ENCODE measurements around the gene PIGW. TPM values are rescaled to one million over a fixed set of nuclear protein-coding genes. Genes with fewer than 3 reads are reported as not detected.

PIGW gene
- total RNA-seq, 1 experiment from 2014 or later, result 78.9 TPM

DNA sequence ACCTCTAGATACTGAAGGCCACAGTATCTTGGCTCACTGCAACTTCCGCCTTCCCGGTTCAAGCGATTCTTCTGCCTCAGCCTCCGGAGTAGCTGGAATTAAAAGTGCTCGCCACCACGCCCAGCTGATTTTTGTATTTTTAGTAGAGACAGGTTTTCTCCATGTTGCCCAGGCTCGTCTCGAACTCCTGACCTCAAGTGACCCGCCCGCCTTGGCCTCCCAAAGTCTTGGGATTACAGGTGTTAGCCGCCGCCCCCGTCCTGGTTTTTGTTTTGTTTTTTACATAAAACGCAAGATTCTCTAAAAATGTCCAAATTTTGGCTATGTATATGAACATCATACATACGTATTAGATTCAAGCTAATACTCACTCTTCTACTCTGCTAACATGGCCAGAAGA is 8.0 kb downstream of the PIGW start:
- H3K4me3 Mint-ChIP-seq (ENCODE audit: low read depth, unreplicated experiment), result peak overlapping the region; percentile 97
- TF ChIP-seq, protein P1, sequence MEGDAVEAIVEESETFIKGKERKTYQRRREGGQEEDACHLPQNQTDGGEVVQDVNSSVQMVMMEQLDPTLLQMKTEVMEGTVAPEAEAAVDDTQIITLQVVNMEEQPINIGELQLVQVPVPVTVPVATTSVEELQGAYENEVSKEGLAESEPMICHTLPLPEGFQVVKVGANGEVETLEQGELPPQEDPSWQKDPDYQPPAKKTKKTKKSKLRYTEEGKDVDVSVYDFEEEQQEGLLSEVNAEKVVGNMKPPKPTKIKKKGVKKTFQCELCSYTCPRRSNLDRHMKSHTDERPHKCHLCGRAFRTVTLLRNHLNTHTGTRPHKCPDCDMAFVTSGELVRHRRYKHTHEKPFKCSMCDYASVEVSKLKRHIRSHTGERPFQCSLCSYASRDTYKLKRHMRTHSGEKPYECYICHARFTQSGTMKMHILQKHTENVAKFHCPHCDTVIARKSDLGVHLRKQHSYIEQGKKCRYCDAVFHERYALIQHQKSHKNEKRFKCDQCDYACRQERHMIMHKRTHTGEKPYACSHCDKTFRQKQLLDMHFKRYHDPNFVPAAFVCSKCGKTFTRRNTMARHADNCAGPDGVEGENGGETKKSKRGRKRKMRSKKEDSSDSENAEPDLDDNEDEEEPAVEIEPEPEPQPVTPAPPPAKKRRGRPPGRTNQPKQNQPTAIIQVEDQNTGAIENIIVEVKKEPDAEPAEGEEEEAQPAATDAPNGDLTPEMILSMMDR (IDR thresholded peaks at IDR 0.05; ENCODE audit: unreplicated experiment), result no peak
- CTCF ChIA-PET, result interaction anchor here (0.8 to 1.7 kb wide), 2 partner anchors 10 to 60 kb away, joined by 3 to 5 read pairs; no protein-coding TSS in a partner anchor
- DNase-seq, result no peak
- peaks cover 8% of the 10 kb centered on the region for H3K4me1 Mint-ChIP-seq (ENCODE audit: low read depth, unreplicated experiment)
- intact Hi-C loops (cut with micrococcal nuclease; ENCODE audit: unreplicated experiment), result no loop called here
- no peaks in the 10 kb centered on the region for H3K9me3 Mint-ChIP-seq (ENCODE audit: low read depth, unreplicated experiment)
- no peaks in the 10 kb centered on the region for H3K27me3 Mint-ChIP-seq (ENCODE audit: unreplicated experiment)
- H3K36me3 Mint-ChIP-seq (ENCODE audit: insufficient read depth, unreplicated experiment), result peaks cover 68% of the 10 kb centered on the region
- no peak overlapping the region for H3K27ac Mint-ChIP-seq (ENCODE audit: unreplicated experiment)
- no TSS peak for BruUV-seq (replicated peaks)

DNA sequence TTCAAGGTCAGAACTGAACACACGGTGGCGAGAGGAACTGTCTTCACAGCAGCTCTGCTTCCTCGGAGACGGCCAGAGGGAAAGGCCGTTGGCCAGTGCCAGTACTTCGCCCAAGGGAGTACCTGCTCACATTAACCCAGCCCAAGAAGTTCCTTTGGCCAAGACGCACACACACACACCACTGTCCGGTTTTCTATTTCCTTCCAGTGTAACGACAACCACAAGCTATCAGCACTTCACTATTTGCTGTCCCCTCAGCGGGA is 9.2 kb downstream of the PIGW start:
- no peak for DNase-seq
- Mint-ChIP-seq H3K9me3 (ENCODE audit: low read depth, unreplicated experiment) (no peaks in the 10 kb centered on the region), H3K4me1 (ENCODE audit: low read depth, unreplicated experiment) (peaks cover 20% of the 10 kb centered on the region), H3K27ac (ENCODE audit: unreplicated experiment) (peak overlapping the region; percentile 95), H3K36me3 (ENCODE audit: insufficient read depth, unreplicated experiment) (peaks cover 80% of the 10 kb centered on the region), H3K27me3 (ENCODE audit: unreplicated experiment) (no peaks in the 10 kb centered on the region), H3K4me3 (ENCODE audit: low read depth, unreplicated experiment) (peak overlapping the region; percentile 97)
- TF ChIP-seq, protein P1 (IDR thresholded peaks at IDR 0.05; ENCODE audit: unreplicated experiment), result no peak
- no TSS peak for BruUV-seq (replicated peaks)
- intact Hi-C loops (cut with micrococcal nuclease; ENCODE audit: unreplicated experiment), result loop anchor here (1.0 kb wide), 1 partner anchor 8 kb away; no protein-coding TSS in a partner anchor
- CTCF ChIA-PET, result interaction anchor here (0.5 to 4.3 kb wide), 4 partner anchors 9 to 545 kb away, joined by 3 to 58 read pairs (median 28); partner anchors contain the start of genes MRM1, MYO19 and PIGW

DNA sequence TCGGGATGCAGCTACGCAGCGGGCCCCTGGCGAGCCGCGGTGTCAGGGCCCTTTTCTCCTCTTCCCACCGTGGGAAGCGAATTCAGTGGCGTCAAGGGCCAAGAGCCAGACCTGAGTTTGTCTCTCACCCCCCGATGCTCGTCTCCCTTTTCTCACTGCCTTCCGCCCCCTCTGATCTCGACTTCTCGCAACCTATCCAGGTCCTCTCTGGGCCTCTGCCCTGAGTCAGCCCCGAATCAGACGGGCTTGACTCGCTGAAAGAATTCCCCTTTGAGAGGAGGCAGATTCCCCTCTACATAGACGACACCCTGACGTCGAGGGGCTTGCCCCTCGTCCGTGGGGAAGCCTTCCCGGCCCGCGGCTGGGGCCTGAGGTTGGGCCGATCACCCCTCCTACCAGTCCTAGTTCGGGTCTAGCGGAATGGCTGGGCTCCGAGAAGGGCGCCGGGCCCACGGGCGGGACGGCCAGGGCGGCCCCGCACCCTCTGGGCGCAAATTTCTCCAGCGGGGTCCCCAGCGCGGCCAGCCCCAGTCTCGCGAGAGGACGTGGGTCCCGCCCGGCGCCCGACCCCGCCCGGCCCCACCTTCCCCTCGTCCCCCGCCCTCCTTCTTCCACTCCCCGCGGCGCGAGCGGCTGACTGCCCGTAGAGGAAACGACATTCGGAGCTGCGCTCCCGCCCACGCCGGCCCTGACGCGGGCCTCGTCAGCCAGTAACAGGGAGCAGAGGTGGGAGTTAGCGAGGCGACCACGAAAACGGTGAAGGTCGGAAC is 9.7 kb downstream of the PIGW start, which contains the start of gene GGNBP2:
Gene GGNBP2 (plus strand): TSS at position 613 of the 770 bp plus-strand sequence. CDS start 806 bp downstream, outside the sequence.
- Mint-ChIP-seq H3K27me3 (ENCODE audit: unreplicated experiment) (no peaks in the 10 kb centered on the region), H3K36me3 (ENCODE audit: insufficient read depth, unreplicated experiment) (peaks cover 85% of the 10 kb centered on the region), H3K4me3 (ENCODE audit: low read depth, unreplicated experiment) (peak within 1 kb of the TSS; percentile 97), H3K27ac (ENCODE audit: unreplicated experiment) (peak within 1 kb of the TSS; percentile 95), H3K9me3 (ENCODE audit: low read depth, unreplicated experiment) (no peaks in the 10 kb centered on the region), H3K4me1 (ENCODE audit: low read depth, unreplicated experiment) (peaks cover 22% of the 10 kb centered on the region)
- TSS peak; percentile 73 for BruUV-seq (replicated peaks)
- DNase-seq, result peak; percentile 100
- CTCF ChIA-PET, result interaction anchor here (0.5 to 4.3 kb wide), 10 partner anchors 9 to 957 kb away, joined by 3 to 58 read pairs (median 5); partner anchors contain the start of genes MRM1, MYO19 and PIGW
- intact Hi-C loops (cut with micrococcal nuclease; ENCODE audit: unreplicated experiment), result loop anchor here (1.0 to 5.0 kb wide), 2 partner anchors 8 to 693 kb away; no protein-coding TSS in a partner anchor
- TF ChIP-seq, protein P1 (IDR thresholded peaks at IDR 0.05; ENCODE audit: unreplicated experiment), result no peak

DNA sequence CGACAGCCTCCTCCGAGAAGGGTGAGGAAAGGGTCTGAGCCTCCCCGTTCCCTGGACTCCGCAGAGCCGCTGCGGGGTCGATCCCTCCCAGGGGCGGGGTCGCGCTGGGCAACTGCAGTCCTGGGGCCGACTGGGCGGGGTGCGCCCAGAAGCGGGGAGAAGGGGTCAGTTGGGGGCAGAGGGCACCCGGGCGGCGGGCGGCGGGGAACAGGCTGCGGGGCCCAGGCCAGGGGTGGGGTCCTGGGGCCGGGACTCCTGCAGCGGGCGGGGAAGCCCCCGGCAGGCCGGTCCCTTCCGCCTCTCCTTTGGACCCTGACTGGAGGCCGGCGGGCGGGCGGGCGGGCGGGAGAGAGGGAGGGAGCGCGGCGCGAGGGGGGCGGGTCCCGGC is 10.3 kb downstream of the PIGW start:
- peaks cover 26% of the 10 kb centered on the region for H3K4me1 Mint-ChIP-seq (ENCODE audit: low read depth, unreplicated experiment)
- peak overlapping the region; percentile 95 for H3K27ac Mint-ChIP-seq (ENCODE audit: unreplicated experiment)
- peak overlapping the region; percentile 97 for H3K4me3 Mint-ChIP-seq (ENCODE audit: low read depth, unreplicated experiment)
- TF ChIP-seq, protein P1 (IDR thresholded peaks at IDR 0.05; ENCODE audit: unreplicated experiment), result no peak
- peak; percentile 95 for DNase-seq
- BruUV-seq (replicated peaks), result no TSS peak
- H3K27me3 Mint-ChIP-seq (ENCODE audit: unreplicated experiment), result no peaks in the 10 kb centered on the region
- CTCF ChIA-PET, result interaction anchor here (0.5 to 4.3 kb wide), 17 partner anchors 9 to 957 kb away, joined by 3 to 58 read pairs (median 4); partner anchors contain the start of genes MRM1, MYO19 and PIGW
- intact Hi-C loops (cut with micrococcal nuclease; ENCODE audit: unreplicated experiment), result loop anchor here (5.0 kb wide), 1 partner anchor 692 kb away; no protein-coding TSS in a partner anchor
- H3K36me3 Mint-ChIP-seq (ENCODE audit: insufficient read depth, unreplicated experiment), result peaks cover 86% of the 10 kb centered on the region
- no peaks in the 10 kb centered on the region for H3K9me3 Mint-ChIP-seq (ENCODE audit: low read depth, unreplicated experiment)

Measured in Calu3 (cell line).